GM10248 (cell line): ENCODE results near the gene MAP3K6.

ENCODE experiments used
- CTCF ChIA-PET: fragments of 300-600 bp; sonication (Branson Sonifier 250); formaldehyde crosslinking; extraction: SDS; loops from one replicate; lab custom pipeline; 2021; ENCODE audit warnings: antibody characterized with exemption; lab: Yijun Ruan, JAX
- POLR2A ChIA-PET: fragments of 350-650 bp; sonication (Branson Sonifier 250); formaldehyde crosslinking; extraction: SDS; loops from one replicate; lab custom pipeline; 2020; ENCODE audit warnings: antibody characterized with exemption; lab: Yijun Ruan, JAX
- DNase-seq: peaks from one replicate; pipeline ENCODE4 v3.0.0; 2012; ENCODE audit errors: extremely low spot score
- CTCF ChIP-seq: IDR thresholded peaks from 2 replicates; pipeline ENCODE4 v1.5.1; 2012; ENCODE audit warnings: mild to moderate bottlenecking, low read depth; ENCODE audit errors: extremely low read depth, missing control alignments, control extremely low read depth

MAP3K6 gene

GRCh38 chr1:27358038-27358927 lies 8.5 kb downstream of the MAP3K6 start:
- TF ChIP-seq CTCF = no peak
- CTCF ChIA-PET = interaction anchor here (0.7 to 9.1 kb wide), 26 partner anchors 9 to 256 kb away, joined by 3 to 112 read pairs (median 5); partner anchors contain the start of genes AHDC1, CD164L2, GPR3 and MAP3K6
- DNase-seq = no peak
- POLR2A ChIA-PET = interaction anchor here (0.6 kb wide), 1 partner anchor 251 kb away, joined by 3 read pairs; no protein-coding TSS in a partner anchor

DNA sequence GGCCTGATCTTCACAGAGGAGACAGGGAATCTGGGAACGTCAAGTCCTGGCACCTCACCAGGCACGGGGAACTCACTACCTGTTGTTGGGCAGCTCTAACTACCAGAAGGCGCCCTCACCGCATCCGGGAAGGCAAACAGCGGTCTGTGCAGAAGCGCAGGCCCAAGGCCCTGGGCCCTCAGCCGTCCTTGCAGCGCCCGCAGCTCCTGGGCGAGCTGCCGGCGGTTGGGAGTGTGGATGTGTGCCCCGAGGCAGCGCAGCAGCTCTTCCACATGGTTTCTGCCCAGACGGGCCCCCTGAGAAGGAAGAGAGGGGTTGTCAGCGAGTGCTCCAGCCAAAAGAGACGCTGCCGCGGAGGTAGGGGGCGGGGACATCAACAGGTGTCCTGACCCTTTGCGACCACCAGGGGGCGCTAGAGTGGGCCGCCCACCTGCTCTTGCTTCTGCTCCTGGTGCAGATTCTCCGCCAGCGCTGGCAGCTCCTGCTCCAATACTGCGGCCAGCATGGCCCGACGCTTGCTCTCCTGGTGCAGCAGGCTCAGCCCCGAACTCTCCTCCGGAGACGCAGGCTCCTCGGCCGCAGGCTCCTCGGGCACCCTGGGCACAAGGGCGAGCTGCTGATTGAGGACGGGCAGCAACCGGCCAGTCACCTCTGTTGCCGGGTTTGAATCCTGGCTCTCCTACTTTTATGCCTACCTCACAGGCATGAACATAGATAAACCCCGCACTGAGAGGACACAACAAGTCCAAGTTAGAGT lies 9.3 kb downstream of the MAP3K6 start:
- TF ChIP-seq CTCF = peak; percentile 97
- peak; percentile 93 for DNase-seq
- POLR2A ChIA-PET = no interaction called here
- CTCF ChIA-PET = interaction anchor here (0.7 to 9.1 kb wide), 37 partner anchors 9 to 304 kb away, joined by 3 to 112 read pairs (median 4); partner anchors contain the start of genes AHDC1, CD164L2, FCN3 and GPR3

DNA sequence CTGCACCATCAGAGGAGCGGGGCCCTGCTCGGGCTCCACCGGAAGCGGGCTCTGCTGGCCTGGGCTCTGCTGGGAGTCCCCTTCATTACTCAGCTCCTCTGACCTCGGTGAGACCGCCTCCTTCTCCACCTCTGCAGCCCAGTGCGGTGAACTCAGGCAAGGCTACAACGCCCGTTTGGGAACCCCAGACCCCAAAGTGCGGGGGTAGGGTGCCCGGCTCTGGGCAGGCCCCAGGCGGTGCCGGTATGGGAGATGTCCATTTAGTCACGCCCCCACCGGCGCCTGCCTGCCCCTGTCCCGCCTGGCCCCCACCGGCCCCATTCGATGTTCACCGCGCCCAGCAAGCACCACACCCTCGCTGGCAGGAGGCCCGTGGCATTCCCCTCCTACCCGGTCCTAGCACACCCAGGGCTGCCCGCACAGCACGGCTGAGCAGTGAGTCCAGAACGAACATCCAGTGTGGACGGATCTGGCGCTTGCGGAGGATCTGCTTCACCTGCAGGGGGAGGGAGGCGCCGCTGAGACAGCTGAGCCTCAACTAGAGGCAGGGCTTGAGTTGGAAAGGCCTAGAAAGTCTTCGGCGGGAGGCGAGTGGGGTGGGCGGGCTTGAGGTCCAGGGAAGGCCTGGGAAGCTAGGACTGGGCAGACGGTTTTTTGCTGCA lies 10.0 kb downstream of the MAP3K6 start:
- no peak for DNase-seq
- ChIA-PET POLR2A (no interaction called here), CTCF (interaction anchor here (0.7 to 9.1 kb wide), 33 partner anchors 8 to 304 kb away, joined by 3 to 112 read pairs (median 4); partner anchors contain the start of genes CD164L2, FCN3, GPR3 and MAP3K6)
- TF ChIP-seq CTCF = no peak

DNA sequence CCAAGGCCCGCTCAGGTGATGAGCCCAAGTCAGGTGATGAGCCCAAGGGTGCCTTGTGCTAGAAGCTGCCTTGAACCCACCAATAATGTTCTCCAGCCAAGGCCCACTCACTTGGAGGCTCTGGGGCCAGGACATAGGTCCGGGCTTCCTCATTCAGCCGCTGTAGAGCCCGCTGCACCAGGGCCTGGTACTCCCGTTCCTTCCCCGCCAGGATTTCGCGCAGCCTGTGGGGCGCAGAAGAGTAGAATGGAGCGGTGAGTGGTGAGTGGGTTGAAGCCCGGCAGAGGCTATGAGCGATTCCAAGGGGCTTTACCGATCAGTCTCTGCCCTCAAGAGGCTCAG lies 10.5 kb downstream of the MAP3K6 start:
- POLR2A ChIA-PET = no interaction called here
- no peak for DNase-seq
- no peak for TF ChIP-seq CTCF
- CTCF ChIA-PET = interaction anchor here (1.1 to 9.1 kb wide), 14 partner anchors 13 to 305 kb away, joined by 3 to 112 read pairs (median 16); partner anchors contain the start of genes CD164L2, GPR3, MAP3K6 and SYTL1

DNA sequence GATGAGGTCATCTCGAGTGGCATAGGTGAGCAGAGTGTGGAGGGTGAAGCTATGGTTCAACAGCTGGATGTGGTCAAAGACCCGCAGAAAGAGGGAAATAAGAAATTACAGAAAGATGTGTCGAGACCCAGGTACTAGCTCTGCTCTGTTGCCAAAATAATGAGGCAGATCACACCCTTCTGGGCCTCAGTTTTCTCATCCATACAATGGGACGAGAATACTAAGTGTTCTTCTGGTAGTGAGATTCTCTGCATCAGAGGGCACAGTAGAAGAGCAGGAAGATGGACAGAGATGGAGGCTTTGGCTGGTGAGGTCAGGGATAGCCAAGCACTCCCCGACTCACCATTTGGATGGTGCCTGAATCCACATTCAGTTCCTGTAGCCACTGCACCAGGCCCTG lies 11.1 kb downstream of the MAP3K6 start:
- TF ChIP-seq CTCF = no peak
- no peak for DNase-seq
- POLR2A ChIA-PET = no interaction called here
- CTCF ChIA-PET = interaction anchor here (0.6 to 9.1 kb wide), 12 partner anchors 13 to 312 kb away, joined by 3 to 112 read pairs (median 20); partner anchors contain the start of genes CD164L2, GPR3, MAP3K6 and SYTL1
